ENCODE results near the gene BCO1.

The BCO1 gene

GRCh38 chr16:81315271-81316175, 77.0 kb downstream of the BCO1 start:
- peak in 1 of 2 donors; percentile 18 for DNase-seq (ENCODE audit: extremely low read depth in 1 of 2, low read depth in 1 of 2)

GRCh38 chr16:81316176-81316496, 77.6 kb downstream of the BCO1 start:
- DNase-seq (ENCODE audit: extremely low read depth in 1 of 2, low read depth in 1 of 2): no peak

- DNase-seq (ENCODE audit: extremely low read depth in 1 of 2, low read depth in 1 of 2): no peak
Observed at GRCh38 chr16:81318711-81319110, 80.2 kb downstream of the BCO1 start.

- DNase-seq (ENCODE audit: extremely low read depth in 1 of 2, low read depth in 1 of 2): no peak
Observed at GRCh38 chr16:81319221-81319912, 80.9 kb downstream of the BCO1 start.

- no peak for DNase-seq (ENCODE audit: extremely low read depth in 1 of 2, low read depth in 1 of 2)
Observed at GRCh38 chr16:81321039-81321438, 82.5 kb downstream of the BCO1 start.

- DNase-seq (ENCODE audit: extremely low read depth in 1 of 2, low read depth in 1 of 2): no peak
Observed at GRCh38 chr16:81321536-81321935, 83.0 kb downstream of the BCO1 start.

GRCh38 chr16:81324808-81325207, 86.3 kb downstream of the BCO1 start:
- no peak for DNase-seq (ENCODE audit: extremely low read depth in 1 of 2, low read depth in 1 of 2)

- no peak for DNase-seq (ENCODE audit: extremely low read depth in 1 of 2, low read depth in 1 of 2)
Observed at GRCh38 chr16:81327011-81327410, 88.5 kb downstream of the BCO1 start.

GRCh38 chr16:81327447-81328196, 89.1 kb downstream of the BCO1 start:
- no peak for DNase-seq (ENCODE audit: extremely low read depth in 1 of 2, low read depth in 1 of 2)

- no peak for DNase-seq (ENCODE audit: extremely low read depth in 1 of 2, low read depth in 1 of 2)
Observed at GRCh38 chr16:81329947-81330346, 91.5 kb downstream of the BCO1 start.

GRCh38 chr16:81333356-81333755, 94.9 kb downstream of the BCO1 start:
- DNase-seq (ENCODE audit: extremely low read depth in 1 of 2, low read depth in 1 of 2): no peak

GRCh38 chr16:81335669-81336068, 97.2 kb downstream of the BCO1 start:
- DNase-seq (ENCODE audit: extremely low read depth in 1 of 2, low read depth in 1 of 2): peak in 1 of 2 donors; percentile 26

- no peak for DNase-seq (ENCODE audit: extremely low read depth in 1 of 2, low read depth in 1 of 2)
Observed at GRCh38 chr16:81337097-81337496, 98.6 kb downstream of the BCO1 start.
